Measurements from ENCODE around the gene POLG.

The POLG gene

GRCh38 chr15:89370120-89370977 is 35.7 kb upstream of the POLG start:
- no peak for DNase-seq

GRCh38 chr15:89369341-89369947 is 34.8 kb upstream of the POLG start:
- DNase-seq: no peak

GRCh38 chr15:89368566-89369223 is 34.1 kb upstream of the POLG start:
- peak; percentile 22 for DNase-seq

- DNase-seq: peak; percentile 67
Measured at GRCh38 chr15:89367485-89368451, 33.1 kb upstream of the POLG start.

- DNase-seq: no peak
Measured at GRCh38 chr15:89366656-89367393, 32.2 kb upstream of the POLG start.

GRCh38 chr15:89365462-89366065 is 30.9 kb upstream of the POLG start:
- DNase-seq: no peak

GRCh38 chr15:89364741-89365450 is 30.3 kb upstream of the POLG start:
- no peak for DNase-seq

- DNase-seq: peak; percentile 84
Measured at GRCh38 chr15:89364341-89364740, 29.7 kb upstream of the POLG start.

GRCh38 chr15:89363770-89364169 is 29.1 kb upstream of the POLG start:
- no peak for DNase-seq

- DNase-seq: no peak
Measured at GRCh38 chr15:89363133-89363532, 28.5 kb upstream of the POLG start.

- DNase-seq: peak; percentile 62
Measured at GRCh38 chr15:89362203-89363101, 27.8 kb upstream of the POLG start.

- no peak for DNase-seq
Measured at GRCh38 chr15:89361451-89362202, 27.0 kb upstream of the POLG start.

GRCh38 chr15:89360294-89360971 is 25.8 kb upstream of the POLG start:
- no peak for DNase-seq

GRCh38 chr15:89359471-89360293 is 25.1 kb upstream of the POLG start:
- no peak for DNase-seq

GRCh38 chr15:89358755-89359439 is 24.3 kb upstream of the POLG start:
- peak; percentile 46 for DNase-seq

- DNase-seq: no peak
Measured at GRCh38 chr15:89358435-89358754, 23.8 kb upstream of the POLG start.

Data from NCI-H1105 (cell line).